ENCODE data around the gene NLK.

DNA sequence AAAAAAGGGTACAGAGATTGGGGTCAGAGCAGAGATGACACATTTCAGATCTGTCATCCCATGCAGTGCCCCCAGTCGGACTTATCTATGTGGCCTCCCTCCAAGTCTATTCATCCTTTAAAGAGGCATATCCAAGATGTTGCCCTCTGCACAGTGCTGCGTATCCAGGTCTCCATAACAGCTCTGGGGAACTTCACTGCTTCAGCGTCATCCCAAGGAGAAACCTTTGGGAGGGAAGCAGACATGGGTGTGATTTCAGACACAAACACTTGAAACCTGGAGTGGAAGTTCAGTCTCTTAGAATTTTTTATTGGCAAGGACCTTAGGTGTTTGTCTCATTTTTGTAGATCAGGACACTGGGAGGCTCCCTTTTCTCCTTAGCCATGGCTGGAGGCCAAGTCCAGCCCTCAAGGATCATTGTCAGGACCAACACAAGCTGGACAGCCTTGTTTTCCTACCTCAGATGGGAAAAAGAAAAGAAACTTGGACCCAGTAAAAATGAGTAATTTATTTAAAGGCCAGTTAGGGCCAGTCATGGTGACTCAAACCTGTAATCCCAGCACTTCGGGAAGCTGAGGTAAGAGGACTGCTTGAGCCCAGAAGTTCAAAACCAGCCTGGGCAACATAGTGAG is 23.9 kb upstream of the NLK start:
- TF ChIP-seq, protein P1, sequence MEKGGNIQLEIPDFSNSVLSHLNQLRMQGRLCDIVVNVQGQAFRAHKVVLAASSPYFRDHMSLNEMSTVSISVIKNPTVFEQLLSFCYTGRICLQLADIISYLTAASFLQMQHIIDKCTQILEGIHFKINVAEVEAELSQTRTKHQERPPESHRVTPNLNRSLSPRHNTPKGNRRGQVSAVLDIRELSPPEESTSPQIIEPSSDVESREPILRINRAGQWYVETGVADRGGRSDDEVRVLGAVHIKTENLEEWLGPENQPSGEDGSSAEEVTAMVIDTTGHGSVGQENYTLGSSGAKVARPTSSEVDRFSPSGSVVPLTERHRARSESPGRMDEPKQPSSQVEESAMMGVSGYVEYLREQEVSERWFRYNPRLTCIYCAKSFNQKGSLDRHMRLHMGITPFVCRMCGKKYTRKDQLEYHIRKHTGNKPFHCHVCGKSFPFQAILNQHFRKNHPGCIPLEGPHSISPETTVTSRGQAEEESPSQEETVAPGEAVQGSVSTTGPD (CRISPR knock-in tag; IDR thresholded peaks at IDR 0.05) = no peak
- no peak for TF ChIP-seq ZNF180 (CRISPR knock-in tag; IDR thresholded peaks at IDR 0.05; ENCODE audit: borderline replicate concordance, low read depth)
- TF ChIP-seq, protein P2, sequence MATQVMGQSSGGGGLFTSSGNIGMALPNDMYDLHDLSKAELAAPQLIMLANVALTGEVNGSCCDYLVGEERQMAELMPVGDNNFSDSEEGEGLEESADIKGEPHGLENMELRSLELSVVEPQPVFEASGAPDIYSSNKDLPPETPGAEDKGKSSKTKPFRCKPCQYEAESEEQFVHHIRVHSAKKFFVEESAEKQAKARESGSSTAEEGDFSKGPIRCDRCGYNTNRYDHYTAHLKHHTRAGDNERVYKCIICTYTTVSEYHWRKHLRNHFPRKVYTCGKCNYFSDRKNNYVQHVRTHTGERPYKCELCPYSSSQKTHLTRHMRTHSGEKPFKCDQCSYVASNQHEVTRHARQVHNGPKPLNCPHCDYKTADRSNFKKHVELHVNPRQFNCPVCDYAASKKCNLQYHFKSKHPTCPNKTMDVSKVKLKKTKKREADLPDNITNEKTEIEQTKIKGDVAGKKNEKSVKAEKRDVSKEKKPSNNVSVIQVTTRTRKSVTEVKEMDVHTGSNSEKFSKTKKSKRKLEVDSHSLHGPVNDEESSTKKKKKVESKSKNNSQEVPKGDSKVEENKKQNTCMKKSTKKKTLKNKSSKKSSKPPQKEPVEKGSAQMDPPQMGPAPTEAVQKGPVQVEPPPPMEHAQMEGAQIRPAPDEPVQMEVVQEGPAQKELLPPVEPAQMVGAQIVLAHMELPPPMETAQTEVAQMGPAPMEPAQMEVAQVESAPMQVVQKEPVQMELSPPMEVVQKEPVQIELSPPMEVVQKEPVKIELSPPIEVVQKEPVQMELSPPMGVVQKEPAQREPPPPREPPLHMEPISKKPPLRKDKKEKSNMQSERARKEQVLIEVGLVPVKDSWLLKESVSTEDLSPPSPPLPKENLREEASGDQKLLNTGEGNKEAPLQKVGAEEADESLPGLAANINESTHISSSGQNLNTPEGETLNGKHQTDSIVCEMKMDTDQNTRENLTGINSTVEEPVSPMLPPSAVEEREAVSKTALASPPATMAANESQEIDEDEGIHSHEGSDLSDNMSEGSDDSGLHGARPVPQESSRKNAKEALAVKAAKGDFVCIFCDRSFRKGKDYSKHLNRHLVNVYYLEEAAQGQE (IDR thresholded peaks at IDR 0.05; ENCODE audit: borderline replicate concordance in 1 of 2, low read depth in 1 of 2, low read length in 2 of 2) = no peak
- no peak for TF ChIP-seq ELF1 (CRISPR knock-in tag; IDR thresholded peaks at IDR 0.05)
- TF ChIP-seq POLR2AphosphoS5 (IDR thresholded peaks at IDR 0.05; ENCODE audit: low read depth, low read length) = no peak
